ENCODE measurements around the gene TAPT1.

- TF ChIP-seq CTCF (IDR thresholded peaks at IDR 0.05) (peak; percentile 8 to 66 (median 29)), POLR2A (IDR thresholded peaks at IDR 0.05) (no peak)
Observed at GRCh38 chr4:16196482-16197393, 29.5 kb downstream of the TAPT1 start.

Data from sigmoid colon (tissue), 3 donors.